Heart right ventricle (tissue), 16 donors: Measurements from ENCODE around the gene ATP6AP1. TPM values are rescaled to one million over a fixed set of nuclear protein-coding genes. Genes with fewer than 3 reads are reported as not detected.

Experiments
- ATAC-seq, 8 donors: fragments of 200-7000 bp; cut with Tn5 transposase; one replicate each; pipeline ENCODE4 v1.9.1; 2020; ENCODE audit warnings: mild to moderate bottlenecking in 8 of 8, moderate library complexity in 8 of 8, moderate number of reproducible peaks in 1 of 8
- DNase-seq, 2 donors: peaks; one replicate each; pipeline ENCODE4 v3.0.0-alpha.2; 2020
- H3K27ac ChIP-seq, 10 donors: fragments of 200-600 bp; sonication (generic) in 2 of 10; one replicate each; pipeline versions ENCODE4 v1.5.0 to v1.8.0; 2020 to 2022; ENCODE audit warnings: mild to moderate bottlenecking in 3 of 10
- H3K27me3 ChIP-seq, 7 donors: fragments of 200-600 bp; one replicate each; pipeline ENCODE4 v1.8.0; 2021 to 2022; ENCODE audit warnings: mild to moderate bottlenecking in 2 of 7
- H3K36me3 ChIP-seq, 9 donors: fragments of 200-600 bp; sonication (generic) in 1 of 9; one replicate each; pipeline versions ENCODE4 v1.5.0 to v1.8.0; 2020 to 2022; ENCODE audit warnings: mild to moderate bottlenecking in 2 of 9
- H3K4me1 ChIP-seq, 9 donors: fragments of 200-600 bp; sonication (generic) in 1 of 9; one replicate each; pipeline versions ENCODE4 v1.5.0 to v1.8.0; 2020 to 2022; ENCODE audit warnings: mild to moderate bottlenecking in 4 of 9
- H3K4me3 ChIP-seq, 10 donors: fragments of 200-600 bp; sonication (generic) in 2 of 10; one replicate each; pipeline versions ENCODE4 v1.5.0 to v1.8.0; 2020 to 2022; ENCODE audit warnings: mild to moderate bottlenecking in 7 of 10, moderate library complexity in 2 of 10
- H3K9me3 ChIP-seq, 11 donors: fragments of 200-600 bp in 10 of 11; sonication (generic) in 2 of 11; one replicate each; pipeline versions ENCODE4 v1.5.0 to v1.8.0; 2013 to 2022; ENCODE audit warnings: mild to moderate bottlenecking in 2 of 11, control low read depth in 1 of 11, moderate library complexity in 1 of 11
- CTCF ChIP-seq, 9 donors: fragments of 200-600 bp; sonication (generic) in 2 of 9; IDR thresholded peaks; one replicate each; pipeline versions ENCODE4 v1.5.0 to v1.8.0; 2021 to 2022; ENCODE audit warnings: antibody characterized with exemption in 9 of 9, mild to moderate bottlenecking in 5 of 9, moderate library complexity in 1 of 9
- WGBS, 2 donors: extraction: QIAGEN DNeasy Blood & Tissue Kit; methylation state at CpG; one replicate each; pipeline ENCODE4 v1.1.7; 2013; ENCODE audit warnings: inconsistent platforms in 1 of 2; 5-methylcytosine and 5-hydroxymethylcytosine counted together
- intact Hi-C, 10 donors: fragments of 100-400 bp; cut with DNase I; formaldehyde crosslinking; loops; one replicate each; pipeline versions ENCODE4 v1.11.1 to v1.14.2; 2022
- polyA plus RNA-seq, 2 donors: library from polyadenylated mRNA; stranded (reverse); fragments of 200-250 nt; gene quantifications; one replicate each; pipeline ENCODE4 v1.2.3, GENCODE V29; 2013
- total RNA-seq, 10 donors: library from RNA; stranded (reverse); fragmentation: NEBNext Ultra II Directional in 3 of 10; extraction: Animal tissue kit (Norgen Biotek cat#: 25700) in 3 of 10; gene quantifications; one replicate each; pipeline versions ENCODE4 v1.2.1 to v1.2.4, GENCODE V29; 2021 to 2023
- donor health status: Arrhythmogenic right ventricular cardiomyopathy.
- donor health status: ischemic (EF 13 %, LVEDD 7.1; RV severe dilation, severe dysfunction).
- donor health status: healthy with polysubstance abuse.
- donor health status: DM: no; HTN: yes; CAD: no.
- donor health status: DM: no; HTN: no; CAD: no.
- donor health status: ischemic (EF 25% LVEDD 6.9; RV normal size, moderate dysfunction).
- donor health status: ischemic (EF 25% LVEDD 5.7; RV mildly dilated, moderate dysfunction).
- donor health status: healthy.
- donor health status: DM: yes; HTN: yes; CAD: no.
- donor health status: Ischemic cardiomyopathy.
- donor health status: ischemic (EF 35%, LVEDD 5.7; RV mildly dilated, moderate dysfunction).
- donor health status: nonischemic (EF 11% LVEDD 7.7; RV severe dilation, severe dysfunction).
- donor health status: DM: yes; HTN: yes; CAD: no.
- donor health status: PGD.
- donor health status: ischemic (EF 29% LVEDD 5.4; RV normal size, mild dysfunction).
- donor health status: nonischemic (EF 23%, LVEDD 6.1; RV moderate dilation, normal function).

The ATP6AP1 gene
- total and polyA plus RNA-seq, 12 donors: 26.0 to 113 (median 90.6) TPM

GRCh38 chrX:154430479-154430878 is 2.0 kb downstream of the ATP6AP1 start:
- Histone ChIP-seq H3K27ac (peak overlapping the region in 7 of 10 donors; percentile 20 to 90 (median 39)), H3K9me3 (no peaks in the 10 kb centered on the region), H3K4me1 (peaks cover 0 to 30% (median 17%) of the 10 kb centered on the region in 9 donors), H3K27me3 (no peaks in the 10 kb centered on the region), H3K36me3 (peaks cover 0 to 37% (median 0%) of the 10 kb centered on the region in 9 donors), H3K4me3 (peak overlapping the region in 1 of 10 donors; percentile 23)
- no peak for TF ChIP-seq CTCF (IDR thresholded peaks at IDR 0.05)
- intact Hi-C loops: no loop called here
- 53 to 57% methylated on average over 6 of the region's 6 CpGs for WGBS, 2 donors
- DNase-seq: no peak
- no peak for ATAC-seq

GRCh38 chrX:154430916-154431315 is 2.4 kb downstream of the ATP6AP1 start:
- DNase-seq: no peak
- 68 to 75% methylated on average over 7 of the region's 7 CpGs for WGBS, 2 donors
- H3K27ac ChIP-seq: peak overlapping the region in 8 of 10 donors; percentile 20 to 90 (median 41)

GRCh38 chrX:154431341-154431740 is 2.9 kb downstream of the ATP6AP1 start:
- WGBS, 2 donors: 75 to 80% methylated on average over 3 to 5 of the region's 5 CpGs
- peaks cover 0 to 34% (median 17%) of the 10 kb centered on the region in 9 donors for H3K4me1 ChIP-seq
- H3K27me3 ChIP-seq: no peaks in the 10 kb centered on the region
- DNase-seq (peak in 1 of 2 donors; percentile 24), ATAC-seq (peak in 2 of 8 donors; percentile 20 to 26)
- H3K27ac ChIP-seq: peak overlapping the region in 4 of 10 donors; percentile 30 to 90 (median 44)
- no peaks in the 10 kb centered on the region for H3K9me3 ChIP-seq
- no peak overlapping the region for H3K4me3 ChIP-seq
- TF ChIP-seq CTCF (IDR thresholded peaks at IDR 0.05): no peak
- intact Hi-C loops: no loop called here
- H3K36me3 ChIP-seq: peaks cover 0 to 43% (median 0%) of the 10 kb centered on the region in 9 donors

More at GRCh38 chrX:154430916-154431315, 2.4 kb downstream of the ATP6AP1 start:
- peaks cover 0 to 30% (median 17%) of the 10 kb centered on the region in 9 donors for H3K4me1 ChIP-seq
- intact Hi-C loops: no loop called here
- no peak overlapping the region for H3K4me3 ChIP-seq
- peaks cover 0 to 41% (median 0%) of the 10 kb centered on the region in 9 donors for H3K36me3 ChIP-seq
- H3K27me3 ChIP-seq: no peaks in the 10 kb centered on the region
- ATAC-seq: no peak
- no peak for TF ChIP-seq CTCF (IDR thresholded peaks at IDR 0.05)
- no peaks in the 10 kb centered on the region for H3K9me3 ChIP-seq

GRCh38 chrX:154432210-154432609 is 3.7 kb downstream of the ATP6AP1 start:
- H3K4me3 ChIP-seq: no peak overlapping the region
- peak overlapping the region in 1 of 10 donors; percentile 90 for H3K27ac ChIP-seq
- no peak for ATAC-seq
- 88 to 90% methylated on average over 7 to 8 of the region's 8 CpGs for WGBS, 2 donors
- intact Hi-C loops: no loop called here
- no peak for TF ChIP-seq CTCF (IDR thresholded peaks at IDR 0.05)
- H3K27me3 ChIP-seq: no peaks in the 10 kb centered on the region
- H3K4me1 ChIP-seq: peaks cover 0 to 32% (median 17%) of the 10 kb centered on the region in 9 donors
- no peaks in the 10 kb centered on the region for H3K9me3 ChIP-seq
- no peak for DNase-seq
- peaks cover 0 to 43% (median 0%) of the 10 kb centered on the region in 9 donors for H3K36me3 ChIP-seq
